Tibial nerve (tissue), 3 donors: ENCODE data around the gene SRBD1.

Experiments
- EP300 ChIP-seq, 2 donors: sonication (generic); formaldehyde crosslinking; IDR thresholded peaks; one replicate each; pipeline ENCODE4 v1.6.1; 2017; ENCODE audit warnings: antibody characterized with exemption in 2 of 2, mild to moderate bottlenecking in 1 of 2
- POLR2A ChIP-seq, 2 donors: fragments of 450-650 bp; IDR thresholded peaks; one replicate each; pipeline ENCODE4 v1.6.1; 2017; ENCODE audit warnings: antibody characterized with exemption in 2 of 2, mild to moderate bottlenecking in 2 of 2, moderate library complexity in 2 of 2

- no peak for TF ChIP-seq POLR2A (IDR thresholded peaks at IDR 0.05)
- TF ChIP-seq EP300 (IDR thresholded peaks at IDR 0.05), result no peak
Measured at GRCh38 chr2:45409677-45410076, 201.4 kb downstream of the SRBD1 start.
